Measurements from ENCODE around the gene KRT2.

The KRT2 gene

DNA sequence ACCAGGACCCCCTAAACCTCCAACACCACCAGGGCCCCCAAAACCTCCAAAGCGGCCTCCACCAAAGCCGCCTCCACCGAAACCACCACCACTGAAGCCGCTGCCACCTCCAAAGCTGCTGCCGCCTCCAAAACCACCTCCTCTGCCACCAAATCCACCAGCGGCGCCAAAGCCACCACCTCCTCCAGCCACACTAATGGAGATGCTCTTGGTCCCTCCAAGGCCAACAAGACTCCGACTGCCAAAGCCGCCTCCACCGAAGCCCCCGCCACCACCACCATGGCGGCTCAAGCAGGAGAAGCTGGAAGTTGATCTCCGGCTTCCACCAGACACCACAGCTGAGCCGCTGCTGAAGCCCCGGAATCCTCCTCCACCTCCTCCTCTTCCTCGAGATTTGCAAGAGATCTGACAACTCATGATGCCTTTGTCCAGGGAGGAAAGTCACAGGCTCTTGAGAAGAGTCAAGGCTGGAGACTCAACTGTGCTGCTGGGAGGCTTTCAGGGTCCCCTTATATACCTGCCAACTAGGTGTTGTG, at the start of gene KRT2:
Gene KRT2 (minus strand): TSS at position 486 of the 536 bp plus-strand sequence. CDS start 69 bp downstream, at position 417.
- Histone ChIP-seq H3K4me3 (ENCODE audit: low read depth, low read length) (no peak within 1 kb of the TSS), H2AFZ (ENCODE audit: low read length, unreplicated experiment) (no peak within 1 kb of the TSS), H3K4me1 (ENCODE audit: control insufficient read depth, insufficient read depth, low read length, unreplicated experiment) (no peaks in the 10 kb centered on the region), H3K27me3 (ENCODE audit: insufficient read depth, low read length) (peaks cover 94% of the 10 kb centered on the region), H3K79me2 (ENCODE audit: control insufficient read depth, insufficient read depth, low read length, unreplicated experiment) (no peaks in the 10 kb centered on the region), H3K27ac (ENCODE audit: low read depth, low read length) (no peak within 1 kb of the TSS), H3K36me3 (ENCODE audit: insufficient read depth, low read length) (no peaks in the 10 kb centered on the region)

DNA sequence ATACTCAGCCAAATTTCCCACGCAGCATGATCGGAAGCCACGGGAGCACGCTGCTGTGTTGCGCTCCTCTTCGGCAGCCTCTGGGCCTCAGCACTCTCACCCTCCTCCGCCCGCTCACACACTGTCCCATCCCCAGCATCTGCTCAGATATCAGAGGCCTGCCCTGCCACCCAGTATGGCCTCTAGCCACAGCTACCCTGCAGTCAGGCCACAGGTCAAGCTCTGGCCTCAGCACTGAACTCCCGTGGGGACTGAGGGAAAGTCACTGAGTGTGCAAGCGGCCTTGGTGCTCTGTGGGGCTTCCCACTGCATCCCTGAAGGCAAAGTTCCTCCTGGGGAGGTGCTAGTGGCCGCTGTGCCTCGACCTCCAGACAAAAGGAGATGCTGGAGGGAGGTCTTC, 49.3 kb upstream of the KRT2 start:
- Histone ChIP-seq H3K27ac (ENCODE audit: low read depth, low read length) (no peak overlapping the region), H3K27me3 (ENCODE audit: insufficient read depth, low read length) (peaks cover 89% of the 10 kb centered on the region), H3K4me1 (ENCODE audit: control insufficient read depth, insufficient read depth, low read length, unreplicated experiment) (no peaks in the 10 kb centered on the region), H2AFZ (ENCODE audit: low read length, unreplicated experiment) (no peak overlapping the region), H3K36me3 (ENCODE audit: insufficient read depth, low read length) (no peaks in the 10 kb centered on the region), H3K4me3 (ENCODE audit: low read depth, low read length) (no peak overlapping the region), H3K79me2 (ENCODE audit: control insufficient read depth, insufficient read depth, low read length, unreplicated experiment) (no peaks in the 10 kb centered on the region)

DNA sequence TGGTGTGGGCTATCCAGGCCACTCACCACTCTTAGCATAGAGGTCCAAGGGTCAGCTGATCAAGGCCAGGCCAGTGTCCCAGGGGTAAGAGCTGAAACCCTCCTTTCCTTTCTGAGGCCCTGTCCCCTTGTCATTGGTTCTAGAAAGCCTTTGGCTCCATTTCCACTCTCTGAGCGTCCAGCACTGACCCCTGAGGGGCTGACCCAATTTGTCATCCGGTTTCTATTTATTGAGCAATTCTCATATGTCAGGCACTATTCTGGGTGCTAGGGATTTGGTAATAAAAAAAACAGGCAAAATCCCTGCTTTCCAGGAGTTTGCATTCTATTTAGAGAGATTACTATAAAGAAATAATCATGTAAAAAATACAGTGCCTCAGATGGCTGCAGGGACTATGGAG, 47.9 kb upstream of the KRT2 start:
- H3K79me2 ChIP-seq (ENCODE audit: control insufficient read depth, insufficient read depth, low read length, unreplicated experiment): no peaks in the 10 kb centered on the region
- H2AFZ ChIP-seq (ENCODE audit: low read length, unreplicated experiment): no peak overlapping the region
- no peak overlapping the region for H3K27ac ChIP-seq (ENCODE audit: low read depth, low read length)
- H3K27me3 ChIP-seq (ENCODE audit: insufficient read depth, low read length): peaks cover 91% of the 10 kb centered on the region
- no peaks in the 10 kb centered on the region for H3K4me1 ChIP-seq (ENCODE audit: control insufficient read depth, insufficient read depth, low read length, unreplicated experiment)
- no peak overlapping the region for H3K4me3 ChIP-seq (ENCODE audit: low read depth, low read length)
- H3K36me3 ChIP-seq (ENCODE audit: insufficient read depth, low read length): no peaks in the 10 kb centered on the region

DNA sequence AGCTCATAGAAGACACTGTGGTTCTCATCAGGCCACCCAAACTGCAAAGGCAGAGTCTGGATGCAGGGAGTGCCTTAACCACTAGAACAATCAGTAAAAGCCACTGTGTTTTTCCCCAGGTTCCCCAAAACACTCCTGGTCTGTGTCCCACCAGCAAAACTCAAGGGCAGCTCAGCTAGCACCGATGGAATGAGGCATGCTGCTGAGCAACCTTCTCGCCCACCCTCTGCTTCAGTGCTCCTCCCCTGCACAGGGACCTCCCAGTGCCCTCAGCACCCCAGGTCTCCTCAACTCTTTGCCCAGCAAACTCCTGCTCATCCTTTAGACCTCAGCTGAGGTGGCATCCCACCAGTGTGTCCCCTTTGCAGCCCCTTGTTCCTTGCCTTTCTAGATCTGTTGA, 47.4 kb upstream of the KRT2 start:
- no peaks in the 10 kb centered on the region for H3K79me2 ChIP-seq (ENCODE audit: control insufficient read depth, insufficient read depth, low read length, unreplicated experiment)
- no peaks in the 10 kb centered on the region for H3K4me1 ChIP-seq (ENCODE audit: control insufficient read depth, insufficient read depth, low read length, unreplicated experiment)
- H3K4me3 ChIP-seq (ENCODE audit: low read depth, low read length): no peak overlapping the region
- H3K27ac ChIP-seq (ENCODE audit: low read depth, low read length): no peak overlapping the region
- H2AFZ ChIP-seq (ENCODE audit: low read length, unreplicated experiment): no peak overlapping the region
- no peaks in the 10 kb centered on the region for H3K36me3 ChIP-seq (ENCODE audit: insufficient read depth, low read length)
- H3K27me3 ChIP-seq (ENCODE audit: insufficient read depth, low read length): peaks cover 91% of the 10 kb centered on the region

DNA sequence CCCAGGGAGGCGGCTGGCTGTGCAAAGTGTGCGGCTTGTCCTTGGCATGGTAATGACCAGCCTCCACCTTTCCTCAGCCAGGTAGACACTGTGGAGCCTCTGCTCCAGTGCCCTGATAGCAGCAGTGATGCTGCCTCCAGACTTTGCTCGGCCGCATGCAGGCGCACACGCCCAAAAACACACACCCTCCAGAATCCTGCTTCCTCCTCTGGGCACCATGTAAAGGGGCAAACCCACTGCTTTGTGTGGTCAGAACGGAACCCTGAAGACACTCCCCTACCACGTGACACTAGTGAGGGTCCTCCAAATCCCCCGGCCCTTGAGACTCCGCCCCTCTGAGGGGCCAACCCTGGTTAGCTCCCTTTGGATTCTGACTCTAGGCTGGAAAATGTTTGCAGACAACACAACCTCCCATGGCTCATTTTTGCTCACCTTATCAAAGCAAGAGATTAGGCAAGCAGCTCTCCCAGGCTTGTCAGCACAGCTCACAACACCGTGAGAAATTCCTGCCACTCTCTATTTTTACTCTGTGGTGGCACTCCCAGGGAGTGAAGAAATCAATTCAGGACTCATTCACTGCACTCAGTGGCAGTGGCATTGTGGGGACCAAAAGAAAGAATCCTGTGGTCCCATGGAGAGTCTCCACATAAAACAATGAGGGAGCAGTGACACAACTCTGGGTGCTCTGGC, 46.8 kb upstream of the KRT2 start:
- Histone ChIP-seq H3K27ac (ENCODE audit: low read depth, low read length) (no peak overlapping the region), H3K79me2 (ENCODE audit: control insufficient read depth, insufficient read depth, low read length, unreplicated experiment) (no peaks in the 10 kb centered on the region), H3K27me3 (ENCODE audit: insufficient read depth, low read length) (peaks cover 89% of the 10 kb centered on the region), H3K4me3 (ENCODE audit: low read depth, low read length) (no peak overlapping the region), H2AFZ (ENCODE audit: low read length, unreplicated experiment) (no peak overlapping the region), H3K4me1 (ENCODE audit: control insufficient read depth, insufficient read depth, low read length, unreplicated experiment) (no peaks in the 10 kb centered on the region), H3K36me3 (ENCODE audit: insufficient read depth, low read length) (no peaks in the 10 kb centered on the region)

DNA sequence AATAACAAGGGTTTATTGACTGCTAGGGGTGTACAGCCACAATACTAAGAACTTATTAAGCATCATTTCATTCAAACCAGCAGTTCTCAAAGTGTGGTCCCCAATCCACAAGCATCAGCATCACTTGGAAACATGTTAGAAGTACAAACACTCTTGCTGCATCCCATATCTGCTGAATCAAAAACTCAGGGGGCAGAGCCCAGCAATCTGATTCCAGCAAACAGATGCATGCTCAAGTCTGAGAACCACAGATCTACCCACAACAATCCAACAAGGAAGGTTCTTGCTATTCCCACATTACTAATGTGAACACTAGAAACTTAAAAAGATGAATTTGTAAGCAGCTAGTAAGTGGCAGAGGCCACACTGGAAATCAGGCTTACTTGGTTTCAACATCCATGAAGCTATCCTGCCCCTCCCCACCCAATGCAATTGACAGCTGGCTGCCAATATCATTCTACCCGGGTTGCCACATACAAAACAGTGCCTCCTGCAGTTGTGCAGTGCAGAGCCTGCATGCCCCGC, 45.1 kb upstream of the KRT2 start:
- Histone ChIP-seq H3K36me3 (ENCODE audit: insufficient read depth, low read length) (no peaks in the 10 kb centered on the region), H2AFZ (ENCODE audit: low read length, unreplicated experiment) (no peak overlapping the region), H3K4me1 (ENCODE audit: control insufficient read depth, insufficient read depth, low read length, unreplicated experiment) (no peaks in the 10 kb centered on the region), H3K27ac (ENCODE audit: low read depth, low read length) (no peak overlapping the region), H3K4me3 (ENCODE audit: low read depth, low read length) (no peak overlapping the region), H3K79me2 (ENCODE audit: control insufficient read depth, insufficient read depth, low read length, unreplicated experiment) (no peaks in the 10 kb centered on the region), H3K27me3 (ENCODE audit: insufficient read depth, low read length) (peaks cover 88% of the 10 kb centered on the region)

DNA sequence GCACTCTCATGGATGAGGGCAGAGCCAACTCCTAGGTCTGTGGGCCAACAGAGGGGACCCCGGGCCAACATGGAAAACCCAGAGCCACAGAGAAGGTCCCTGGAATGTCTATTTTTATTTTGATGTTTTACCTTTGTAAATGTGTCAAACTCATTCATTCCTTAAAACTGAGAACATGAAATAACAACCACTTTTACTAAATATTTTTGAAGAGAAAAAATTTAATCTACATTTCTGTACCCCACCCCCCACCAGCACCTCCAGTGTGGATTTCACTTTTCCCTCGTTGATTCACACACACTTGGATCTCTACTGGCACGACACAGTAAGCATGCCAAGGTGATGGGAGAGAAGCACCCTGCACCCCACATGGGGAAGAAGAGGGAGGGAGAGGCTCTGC, 44.6 kb upstream of the KRT2 start:
- Histone ChIP-seq H3K4me3 (ENCODE audit: low read depth, low read length) (no peak overlapping the region), H3K36me3 (ENCODE audit: insufficient read depth, low read length) (no peaks in the 10 kb centered on the region), H3K79me2 (ENCODE audit: control insufficient read depth, insufficient read depth, low read length, unreplicated experiment) (no peaks in the 10 kb centered on the region), H2AFZ (ENCODE audit: low read length, unreplicated experiment) (no peak overlapping the region), H3K27me3 (ENCODE audit: insufficient read depth, low read length) (peaks cover 88% of the 10 kb centered on the region), H3K27ac (ENCODE audit: low read depth, low read length) (no peak overlapping the region), H3K4me1 (ENCODE audit: control insufficient read depth, insufficient read depth, low read length, unreplicated experiment) (no peaks in the 10 kb centered on the region)

DNA sequence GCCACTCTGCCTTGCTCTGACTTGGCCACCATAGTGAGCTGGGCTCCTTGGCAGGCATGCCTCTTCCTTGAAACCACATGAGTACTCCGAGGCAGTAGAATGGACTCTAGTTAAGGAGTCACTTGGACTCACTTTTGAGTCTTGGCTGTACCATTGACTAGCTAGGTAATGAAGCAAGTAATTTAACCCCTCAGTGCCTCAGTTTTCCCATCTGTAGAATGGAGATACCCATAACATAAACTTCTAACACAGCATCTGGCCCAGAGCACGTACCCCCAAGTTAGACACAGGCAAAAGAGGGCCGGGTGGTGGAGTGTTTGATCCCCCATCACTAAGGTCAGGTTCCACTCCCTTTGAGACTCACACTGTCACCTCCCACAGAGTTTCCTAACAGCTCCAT, 43.0 kb upstream of the KRT2 start:
- Histone ChIP-seq H3K36me3 (ENCODE audit: insufficient read depth, low read length) (no peaks in the 10 kb centered on the region), H3K79me2 (ENCODE audit: control insufficient read depth, insufficient read depth, low read length, unreplicated experiment) (no peaks in the 10 kb centered on the region), H3K4me3 (ENCODE audit: low read depth, low read length) (no peak overlapping the region), H3K4me1 (ENCODE audit: control insufficient read depth, insufficient read depth, low read length, unreplicated experiment) (no peaks in the 10 kb centered on the region), H2AFZ (ENCODE audit: low read length, unreplicated experiment) (no peak overlapping the region), H3K27me3 (ENCODE audit: insufficient read depth, low read length) (peaks cover 89% of the 10 kb centered on the region), H3K27ac (ENCODE audit: low read depth, low read length) (no peak overlapping the region)

DNA sequence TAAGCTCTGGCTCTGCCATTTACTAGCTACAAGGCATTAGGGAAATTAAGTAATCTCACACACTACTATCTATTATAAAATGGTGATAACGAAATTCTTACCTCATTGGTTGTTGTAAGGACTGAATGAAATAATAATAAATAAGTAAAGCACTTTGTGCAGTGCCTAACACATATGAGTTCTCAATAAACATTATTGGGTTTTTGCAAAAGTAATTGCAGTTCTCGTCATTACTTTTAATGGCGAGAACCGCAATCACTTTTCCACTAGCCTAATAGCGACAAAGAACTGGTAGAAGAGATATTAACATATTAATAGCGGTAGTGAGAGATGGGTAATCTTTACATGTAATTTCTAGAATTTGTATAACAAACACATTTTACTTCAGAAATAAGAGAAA, 42.1 kb upstream of the KRT2 start:
- no peaks in the 10 kb centered on the region for H3K79me2 ChIP-seq (ENCODE audit: control insufficient read depth, insufficient read depth, low read length, unreplicated experiment)
- no peak overlapping the region for H3K4me3 ChIP-seq (ENCODE audit: low read depth, low read length)
- no peak overlapping the region for H3K27ac ChIP-seq (ENCODE audit: low read depth, low read length)
- H3K4me1 ChIP-seq (ENCODE audit: control insufficient read depth, insufficient read depth, low read length, unreplicated experiment): no peaks in the 10 kb centered on the region
- no peaks in the 10 kb centered on the region for H3K36me3 ChIP-seq (ENCODE audit: insufficient read depth, low read length)
- H3K27me3 ChIP-seq (ENCODE audit: insufficient read depth, low read length): peaks cover 96% of the 10 kb centered on the region
- no peak overlapping the region for H2AFZ ChIP-seq (ENCODE audit: low read length, unreplicated experiment)

DNA sequence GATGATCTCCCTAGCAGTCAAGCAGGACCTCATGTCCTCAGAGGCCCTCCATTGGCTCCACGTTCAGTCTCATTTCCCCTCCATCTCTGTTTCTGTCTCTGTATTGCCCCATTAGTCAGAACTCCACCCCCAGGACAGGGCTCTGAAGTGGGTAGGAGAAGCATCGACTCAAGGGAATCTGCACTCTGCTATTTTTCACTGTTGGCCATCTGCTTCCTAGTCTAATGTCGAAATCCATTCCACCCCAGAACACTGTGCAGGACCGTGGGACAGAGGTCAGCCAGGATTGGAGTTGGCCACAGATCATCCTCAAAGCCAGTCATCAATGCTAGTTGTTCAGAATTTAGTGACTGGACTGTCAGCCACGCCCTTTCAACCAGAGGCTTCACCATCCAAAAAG, 41.2 kb upstream of the KRT2 start:
- Histone ChIP-seq H3K27ac (ENCODE audit: low read depth, low read length) (no peak overlapping the region), H3K36me3 (ENCODE audit: insufficient read depth, low read length) (no peaks in the 10 kb centered on the region), H3K27me3 (ENCODE audit: insufficient read depth, low read length) (peaks cover 96% of the 10 kb centered on the region), H2AFZ (ENCODE audit: low read length, unreplicated experiment) (no peak overlapping the region), H3K4me3 (ENCODE audit: low read depth, low read length) (no peak overlapping the region), H3K4me1 (ENCODE audit: control insufficient read depth, insufficient read depth, low read length, unreplicated experiment) (no peaks in the 10 kb centered on the region), H3K79me2 (ENCODE audit: control insufficient read depth, insufficient read depth, low read length, unreplicated experiment) (no peaks in the 10 kb centered on the region)

DNA sequence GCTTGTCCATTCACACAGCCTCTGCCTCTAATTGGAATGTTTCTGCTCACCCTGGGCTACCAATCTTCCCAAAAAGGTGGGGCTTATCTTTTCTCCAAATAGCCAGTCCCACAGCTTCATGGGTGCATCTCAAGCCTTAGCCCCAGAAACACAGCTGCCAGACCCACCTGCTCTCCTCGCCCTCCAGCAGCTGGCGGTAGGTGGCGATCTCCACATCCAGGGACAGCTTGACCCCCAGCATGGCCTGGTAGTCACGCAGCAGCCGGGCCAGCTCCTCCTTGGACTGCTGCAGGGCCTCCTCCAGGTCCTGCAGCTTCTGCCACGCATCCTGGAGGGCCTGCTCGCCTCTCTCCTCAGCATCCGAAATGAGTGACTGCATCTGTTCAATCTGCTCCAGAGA, 40.2 kb upstream of the KRT2 start:
- H3K4me3 ChIP-seq (ENCODE audit: low read depth, low read length): no peak overlapping the region
- H3K79me2 ChIP-seq (ENCODE audit: control insufficient read depth, insufficient read depth, low read length, unreplicated experiment): no peaks in the 10 kb centered on the region
- no peak overlapping the region for H3K27ac ChIP-seq (ENCODE audit: low read depth, low read length)
- H3K36me3 ChIP-seq (ENCODE audit: insufficient read depth, low read length): no peaks in the 10 kb centered on the region
- peaks cover 96% of the 10 kb centered on the region for H3K27me3 ChIP-seq (ENCODE audit: insufficient read depth, low read length)
- no peak overlapping the region for H2AFZ ChIP-seq (ENCODE audit: low read length, unreplicated experiment)
- no peaks in the 10 kb centered on the region for H3K4me1 ChIP-seq (ENCODE audit: control insufficient read depth, insufficient read depth, low read length, unreplicated experiment)
